Activated CD4-positive, CD25-positive, alpha-beta regulatory T cell treated with anti-CD3 and anti-CD28 coated beads, Interleukin-2, amount 50 U/mL, for 16 hours (primary cell): Measurements from ENCODE around the gene SPAG6.

Source experiments
- DNase-seq: peaks from one replicate; pipeline ENCODE4 v3.0.0-alpha.2; 2020; ENCODE audit warnings: low read depth, low spot score

The SPAG6 gene

DNA sequence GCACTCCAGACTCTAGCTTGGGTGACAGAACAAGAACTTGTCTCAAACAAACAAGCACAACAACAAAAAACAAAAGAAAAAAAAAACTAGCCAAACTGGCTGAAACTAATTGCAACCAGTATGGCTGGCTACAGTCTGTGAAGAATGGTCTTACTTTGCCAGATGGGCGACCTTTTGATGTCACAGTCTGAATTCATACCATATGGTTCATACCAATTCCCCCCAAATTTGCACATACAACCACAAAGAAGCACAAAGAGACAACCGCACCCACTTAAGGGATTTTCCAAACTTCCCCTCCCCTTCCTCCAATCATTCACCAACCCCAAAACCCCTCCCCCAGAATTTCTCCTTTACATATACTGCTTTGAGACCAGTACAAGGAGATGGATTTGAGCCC, 114.2 kb downstream of the SPAG6 start:
- DNase-seq: no peak

DNA sequence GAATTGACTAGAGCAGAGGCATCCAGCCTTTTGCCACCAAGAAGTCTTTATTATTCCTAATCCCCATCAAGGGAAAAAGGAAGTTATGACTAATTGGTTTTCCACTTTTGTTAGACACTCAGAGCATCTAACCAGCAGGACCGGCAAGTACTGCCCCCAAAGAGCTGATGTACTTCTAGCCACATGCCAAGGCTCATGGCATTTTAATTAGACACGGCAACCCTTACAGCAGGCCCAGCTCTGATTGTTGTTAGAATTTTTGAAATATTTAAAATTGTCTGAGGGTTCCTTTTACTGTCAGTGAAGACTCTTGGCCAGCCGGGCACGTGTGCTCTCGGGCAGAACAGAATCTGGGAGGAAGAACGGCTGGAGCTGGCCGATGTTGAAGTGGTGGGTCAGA, 114.8 kb downstream of the SPAG6 start:
- no peak for DNase-seq

DNA sequence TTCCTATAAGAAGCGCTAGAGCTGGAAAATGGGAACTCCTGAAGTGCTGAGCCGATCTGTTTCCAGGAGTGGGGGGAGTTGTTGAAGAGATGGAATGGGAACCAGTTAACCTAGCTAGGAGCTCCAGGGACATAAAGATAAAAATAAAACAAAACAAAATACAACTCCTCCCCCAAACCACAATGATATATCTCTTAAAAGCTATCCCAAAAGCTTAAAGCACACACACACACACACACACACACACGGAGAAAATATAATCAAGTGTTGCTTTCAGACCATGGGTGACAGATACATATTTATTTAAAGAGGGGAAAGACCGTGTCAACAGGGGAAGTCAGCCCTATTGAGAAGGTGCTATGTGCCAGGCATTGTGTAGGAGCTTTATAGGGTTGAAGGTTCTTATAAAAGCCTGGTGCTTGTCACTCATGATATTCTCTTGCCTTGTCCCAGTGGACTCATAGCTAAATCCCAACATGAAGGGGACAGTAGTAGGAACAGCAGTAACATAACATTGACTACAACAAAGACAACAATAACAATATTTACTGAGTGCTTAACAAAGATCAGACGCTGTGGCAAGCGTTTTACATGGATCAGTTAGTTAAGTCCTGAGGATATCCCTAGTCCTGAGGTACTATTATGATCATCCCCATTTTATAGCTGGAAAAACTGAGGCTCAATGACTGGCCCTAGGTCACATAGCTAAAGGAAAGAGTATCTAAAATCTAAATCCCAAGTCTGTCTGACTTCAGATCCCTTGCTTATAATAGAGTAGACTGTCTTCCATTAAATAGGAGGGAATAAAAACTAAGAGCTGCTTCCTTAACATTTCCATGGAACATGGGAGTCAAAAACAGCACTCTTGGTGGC, 115.5 kb downstream of the SPAG6 start:
- no peak for DNase-seq

DNA sequence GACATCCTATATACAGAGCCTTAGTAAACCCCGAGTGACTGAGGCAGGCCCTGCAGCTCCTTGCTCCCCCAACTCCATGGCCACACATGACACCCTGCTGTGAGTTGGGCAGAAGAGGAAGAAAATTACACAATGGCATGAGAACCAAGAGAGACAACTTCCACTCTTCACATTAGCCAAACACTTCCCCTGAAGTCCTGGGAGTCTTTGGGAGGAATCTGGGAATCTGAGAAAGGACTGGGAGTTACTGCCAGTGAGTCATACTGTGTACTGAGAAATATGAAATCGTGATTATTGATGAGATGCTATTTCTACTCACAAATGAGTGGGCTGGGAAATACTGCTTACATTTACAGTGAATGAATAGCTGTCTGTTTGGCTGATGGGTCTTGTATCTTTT, 116.6 kb downstream of the SPAG6 start:
- no peak for DNase-seq

DNA sequence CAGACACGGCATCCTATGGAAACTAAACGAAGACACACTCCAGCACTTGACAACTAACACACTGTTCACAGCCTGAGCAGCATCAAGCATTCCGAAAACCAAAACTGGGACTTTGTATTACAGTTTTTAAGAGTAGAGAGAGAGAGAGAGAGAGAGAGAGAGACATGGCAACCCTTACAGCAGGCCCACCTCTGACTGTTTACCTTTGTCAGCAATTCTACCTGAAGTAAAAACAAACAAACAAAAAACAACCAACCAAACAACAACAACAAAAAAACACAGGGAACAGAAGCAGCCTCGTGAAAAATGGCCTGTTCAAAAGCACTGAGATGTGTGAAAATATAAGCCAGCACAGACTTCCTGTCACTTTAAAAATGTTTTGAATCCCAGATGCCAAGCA, 118.0 kb downstream of the SPAG6 start:
- no peak for DNase-seq

DNA sequence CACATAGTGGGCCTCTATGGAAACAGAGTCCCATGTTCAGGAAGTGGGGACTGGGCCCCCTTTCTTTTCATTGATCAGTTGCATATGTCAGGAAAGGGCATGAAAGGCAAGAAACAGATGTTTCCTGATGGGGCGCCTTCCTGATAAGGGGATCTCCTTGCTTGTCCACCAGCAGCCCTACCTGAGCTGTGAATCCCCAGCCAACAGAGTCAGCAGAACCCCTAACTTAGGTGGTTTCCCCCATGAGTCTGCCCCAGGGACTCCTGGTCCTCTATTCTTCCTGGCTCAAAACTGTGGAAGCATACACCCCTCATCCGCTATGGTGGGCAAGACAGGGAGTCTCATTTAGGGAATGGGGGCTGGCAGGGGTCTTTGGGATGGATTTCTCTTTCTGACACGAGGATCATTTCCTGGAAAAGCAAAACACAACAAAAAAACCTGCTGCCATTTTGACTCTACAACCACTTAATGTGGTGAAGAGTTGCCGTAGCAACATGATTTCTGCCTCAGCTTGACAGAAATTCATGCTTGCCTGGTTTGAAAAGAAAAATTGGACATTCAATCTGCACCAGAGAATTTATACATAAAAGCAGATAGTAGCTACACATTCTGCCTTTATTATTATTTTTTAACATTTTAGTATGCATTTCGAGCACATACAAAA, 119.8 kb downstream of the SPAG6 start:
- no peak for DNase-seq

DNA sequence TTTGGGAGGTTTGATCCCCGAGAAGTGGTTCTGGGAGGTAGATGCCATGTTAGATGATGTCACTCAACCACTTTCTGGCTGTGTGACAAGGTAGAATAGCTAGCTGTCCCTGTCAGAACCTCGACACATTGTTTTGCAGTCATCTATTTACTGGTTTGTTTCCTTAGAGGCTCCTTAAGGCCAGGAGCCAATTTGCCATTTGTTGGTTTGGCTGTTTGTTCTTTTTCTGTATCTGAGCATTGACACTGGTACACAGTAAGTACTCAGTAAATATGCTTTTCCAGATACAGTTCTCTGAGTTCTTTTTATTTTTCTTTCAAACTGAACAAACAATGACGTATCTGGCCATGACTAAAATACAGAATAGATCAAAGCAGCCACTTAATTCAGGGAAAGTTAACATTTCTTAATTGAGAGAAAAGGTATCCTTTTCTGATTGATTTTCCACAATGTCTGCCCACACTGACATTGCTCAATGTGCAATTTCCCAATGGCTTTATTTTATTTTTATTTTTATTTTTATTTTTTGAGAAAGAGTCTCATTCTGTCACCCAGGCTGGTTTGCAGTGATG, 121.6 kb downstream of the SPAG6 start:
- DNase-seq: no peak
